ENCODE data around the gene PLEKHN1.

DNA sequence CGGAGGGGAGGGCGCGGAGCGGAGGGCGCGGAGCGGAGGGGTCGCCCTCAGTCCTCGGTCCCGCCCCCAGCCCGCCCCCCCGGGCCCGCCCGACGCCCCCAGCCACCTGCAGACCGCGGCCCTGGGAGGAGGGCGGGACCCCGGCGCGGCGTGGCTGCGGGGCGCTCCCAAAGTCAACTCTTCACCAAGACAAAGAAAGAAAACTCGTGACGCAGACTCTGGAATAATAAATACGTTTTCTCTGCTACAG is 32.4 kb downstream of the PLEKHN1 start:
- TF ChIP-seq, protein P1, sequence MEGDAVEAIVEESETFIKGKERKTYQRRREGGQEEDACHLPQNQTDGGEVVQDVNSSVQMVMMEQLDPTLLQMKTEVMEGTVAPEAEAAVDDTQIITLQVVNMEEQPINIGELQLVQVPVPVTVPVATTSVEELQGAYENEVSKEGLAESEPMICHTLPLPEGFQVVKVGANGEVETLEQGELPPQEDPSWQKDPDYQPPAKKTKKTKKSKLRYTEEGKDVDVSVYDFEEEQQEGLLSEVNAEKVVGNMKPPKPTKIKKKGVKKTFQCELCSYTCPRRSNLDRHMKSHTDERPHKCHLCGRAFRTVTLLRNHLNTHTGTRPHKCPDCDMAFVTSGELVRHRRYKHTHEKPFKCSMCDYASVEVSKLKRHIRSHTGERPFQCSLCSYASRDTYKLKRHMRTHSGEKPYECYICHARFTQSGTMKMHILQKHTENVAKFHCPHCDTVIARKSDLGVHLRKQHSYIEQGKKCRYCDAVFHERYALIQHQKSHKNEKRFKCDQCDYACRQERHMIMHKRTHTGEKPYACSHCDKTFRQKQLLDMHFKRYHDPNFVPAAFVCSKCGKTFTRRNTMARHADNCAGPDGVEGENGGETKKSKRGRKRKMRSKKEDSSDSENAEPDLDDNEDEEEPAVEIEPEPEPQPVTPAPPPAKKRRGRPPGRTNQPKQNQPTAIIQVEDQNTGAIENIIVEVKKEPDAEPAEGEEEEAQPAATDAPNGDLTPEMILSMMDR (conservative IDR thresholded peaks at IDR 0.05; ENCODE audit: low read depth, low read length): no peak
- no peak for TF ChIP-seq RAD21 (IDR thresholded peaks at IDR 0.05; ENCODE audit: low read length)
- TF ChIP-seq, protein P2, sequence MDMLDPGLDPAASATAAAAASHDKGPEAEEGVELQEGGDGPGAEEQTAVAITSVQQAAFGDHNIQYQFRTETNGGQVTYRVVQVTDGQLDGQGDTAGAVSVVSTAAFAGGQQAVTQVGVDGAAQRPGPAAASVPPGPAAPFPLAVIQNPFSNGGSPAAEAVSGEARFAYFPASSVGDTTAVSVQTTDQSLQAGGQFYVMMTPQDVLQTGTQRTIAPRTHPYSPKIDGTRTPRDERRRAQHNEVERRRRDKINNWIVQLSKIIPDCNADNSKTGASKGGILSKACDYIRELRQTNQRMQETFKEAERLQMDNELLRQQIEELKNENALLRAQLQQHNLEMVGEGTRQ (IDR thresholded peaks at IDR 0.05; ENCODE audit: low read depth, low read length): no peak
- no peak for TF ChIP-seq NFE2L2 (IDR thresholded peaks at IDR 0.05; ENCODE audit: low read depth, low read length)
- TF ChIP-seq BHLHE40 (IDR thresholded peaks at IDR 0.05; ENCODE audit: low read depth, low read length): no peak
- no peak for TF ChIP-seq CHD1 (IDR thresholded peaks at IDR 0.05; ENCODE audit: low read depth, low read length)
- no peak; the same call in 1 of the 2 replicates for TF ChIP-seq POLR2A (IDR thresholded peaks at IDR 0.05; ENCODE audit: low read depth, low read length)
